ENCODE results near the gene MACIR.

MACIR gene

DNA sequence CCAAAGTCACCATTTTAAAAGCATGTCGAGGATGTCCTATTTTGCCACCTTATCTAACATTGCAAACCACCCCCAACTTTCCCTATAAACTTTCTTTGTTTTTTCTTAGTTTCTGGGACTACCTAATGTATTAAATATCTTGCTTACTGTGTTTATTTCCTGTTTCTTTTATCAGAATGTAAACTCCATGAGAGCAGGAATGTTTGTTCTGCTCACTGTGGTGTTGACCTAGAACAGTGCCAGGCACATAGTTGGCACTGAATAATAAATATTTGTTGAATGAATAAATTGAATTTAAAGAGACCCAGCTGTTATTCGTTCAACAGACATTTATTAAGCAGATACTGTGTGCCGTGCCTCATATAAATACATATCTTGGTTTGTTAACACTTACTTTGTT, 35.2 kb downstream of the MACIR start:
- no peak for DNase-seq

DNA sequence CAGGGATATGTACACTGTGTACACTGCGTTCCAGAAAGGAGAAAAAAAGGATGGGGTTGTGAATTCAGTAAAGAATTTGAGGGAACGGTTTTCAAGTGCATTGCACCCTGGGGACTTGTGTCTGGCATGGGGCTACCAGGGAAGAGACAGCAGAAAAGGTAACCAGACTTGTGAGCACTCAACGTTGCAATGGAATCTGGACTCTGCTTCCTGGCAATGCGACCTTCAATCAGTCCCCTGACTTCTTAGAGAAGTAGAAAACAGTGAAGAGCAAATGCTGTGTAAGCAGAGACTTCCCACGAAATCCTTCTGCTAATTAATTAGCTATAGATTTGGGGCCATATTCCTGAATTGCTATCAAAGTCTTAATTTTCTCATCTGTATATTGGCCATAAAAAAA, 36.3 kb downstream of the MACIR start:
- no peak for DNase-seq

- DNase-seq = no peak
Observed at GRCh38 chr5:103295424-103295823, 36.9 kb downstream of the MACIR start.

- no peak for DNase-seq
Observed at GRCh38 chr5:103295871-103296270, 37.3 kb downstream of the MACIR start.

GRCh38 chr5:103298117-103298516, 39.6 kb downstream of the MACIR start:
- no peak for DNase-seq

GRCh38 chr5:103298607-103299188, 40.1 kb downstream of the MACIR start:
- DNase-seq = no peak

DNA sequence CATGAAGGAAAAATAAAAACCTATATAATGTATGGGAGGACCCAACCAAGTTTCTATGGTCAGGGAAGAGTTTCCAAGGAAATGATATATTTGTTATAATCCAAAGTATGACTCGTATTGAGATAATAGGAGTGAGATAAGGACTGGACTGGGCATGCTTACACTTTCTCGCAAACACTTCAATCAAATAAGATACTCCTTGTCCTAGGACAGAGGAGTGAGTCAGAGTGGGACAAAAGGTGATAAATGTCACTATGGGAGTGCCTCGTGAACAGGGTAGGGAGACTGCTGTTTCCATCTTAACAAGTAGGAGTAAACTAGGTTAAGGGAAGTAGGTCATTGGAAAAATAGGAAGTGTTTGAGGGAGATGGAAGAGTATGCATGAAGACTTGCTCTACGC, 47.2 kb downstream of the MACIR start:
- DNase-seq = no peak

GRCh38 chr5:103307470-103307869, 48.9 kb downstream of the MACIR start:
- DNase-seq = no peak

DNA sequence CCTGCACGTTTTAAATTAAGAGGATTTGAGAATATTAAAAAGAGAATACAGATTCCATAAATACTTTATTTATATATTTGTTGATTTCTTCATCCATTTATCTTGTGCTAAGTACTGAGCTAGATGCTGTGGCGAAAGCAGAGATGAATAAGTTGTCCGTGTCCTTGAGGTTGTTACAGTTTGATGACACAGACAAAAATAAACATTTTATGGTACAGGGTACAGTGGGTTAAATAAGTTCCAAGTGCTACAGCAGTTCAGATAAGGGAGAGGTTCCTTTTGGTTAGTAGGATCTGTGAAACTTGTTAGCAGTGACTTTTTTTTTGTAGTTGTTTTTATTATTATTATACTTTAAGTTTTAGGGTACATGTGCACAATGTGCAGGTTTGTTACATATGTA, 50.2 kb downstream of the MACIR start:
- no peak for DNase-seq

GRCh38 chr5:103313056-103313455, 54.5 kb downstream of the MACIR start:
- DNase-seq = no peak

GRCh38 chr5:103315455-103315854, 56.9 kb downstream of the MACIR start:
- DNase-seq = no peak

DNA sequence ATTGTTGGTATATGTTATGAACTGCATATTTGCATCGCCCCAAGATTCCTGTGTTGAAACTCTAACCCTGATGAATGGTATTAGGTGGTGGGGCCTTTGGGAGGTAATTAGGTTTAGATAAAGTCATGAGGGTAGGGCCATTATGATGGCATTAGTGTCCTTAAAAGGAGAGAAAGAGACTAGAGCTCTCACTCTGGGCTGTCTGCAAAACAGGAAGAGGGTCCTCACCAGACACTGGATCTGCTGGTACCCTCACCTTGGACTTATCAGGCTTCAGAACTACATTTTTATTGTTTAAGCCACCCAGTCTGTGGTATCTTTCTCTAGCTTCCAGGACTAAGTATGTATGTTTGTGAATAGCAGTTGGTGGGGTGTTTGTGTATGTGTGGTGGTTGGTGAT, 68.9 kb downstream of the MACIR start:
- DNase-seq = no peak

DNA sequence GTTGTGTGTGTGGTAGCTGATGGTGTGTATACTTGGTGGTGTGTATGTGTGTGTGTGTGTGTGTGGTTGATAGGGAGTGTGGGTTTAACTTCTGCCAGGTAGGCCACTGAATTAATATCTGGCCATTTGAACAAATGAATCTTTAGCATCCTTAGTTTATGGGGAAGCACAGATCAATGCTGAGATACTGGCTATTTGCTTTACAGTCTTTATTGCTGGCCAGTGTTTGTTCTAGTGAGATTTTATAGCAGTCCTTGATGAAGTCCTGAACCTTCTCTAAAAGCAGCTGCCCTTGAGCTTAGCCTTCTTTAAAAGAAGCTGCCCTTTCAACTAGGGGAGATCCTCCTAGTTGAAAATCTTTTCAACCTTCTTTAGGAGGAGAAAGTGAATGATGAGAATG, 69.3 kb downstream of the MACIR start:
- no peak for DNase-seq
